HepG2 (cell line): Measurements from ENCODE around the gene MRPL38. TPM values are rescaled to one million over a fixed set of nuclear protein-coding genes. Genes with fewer than 3 reads are reported as not detected.

Source experiments
- BRF2 ChIP-seq: sonication (generic); formaldehyde crosslinking; IDR thresholded peaks from 2 replicates; pipeline ENCODE4 v1.8.1; 2022; ENCODE audit warnings: mild to moderate bottlenecking, missing genetic modification reagents
- CBX5 ChIP-seq: sonication (generic); formaldehyde crosslinking; IDR thresholded peaks from 2 replicates; pipeline ENCODE4 v1.4.0; 2020; ENCODE audit warnings: missing genetic modification reagents, borderline replicate concordance
- CENPBD1 ChIP-seq: sonication (generic); formaldehyde crosslinking; IDR thresholded peaks from 2 replicates; pipeline ENCODE4 v1.8.0; 2022; ENCODE audit warnings: missing genetic modification reagents, low read depth, mild to moderate bottlenecking, borderline replicate concordance
- DBP ChIP-seq: sonication (generic); formaldehyde crosslinking; IDR thresholded peaks from 2 replicates; pipeline ENCODE4 v1.4.0; 2020; ENCODE audit warnings: missing genetic modification reagents; ENCODE audit errors: not compliant biosample characterization
- ELF4 ChIP-seq: sonication (generic); formaldehyde crosslinking; IDR thresholded peaks from 2 replicates; pipeline ENCODE4 v1.5.0; 2020; ENCODE audit warnings: missing genetic modification reagents, mild to moderate bottlenecking, moderate library complexity, borderline replicate concordance
- FIP1L1 ChIP-seq: fragments of 200-400 bp; formaldehyde crosslinking; IDR thresholded peaks from 2 replicates; pipeline ENCODE4 v1.6.1; 2018; ENCODE audit warnings: low read depth, mild to moderate bottlenecking, low read length, moderate library complexity, borderline replicate concordance; ENCODE audit not compliant: insufficient read depth
- HNF4G ChIP-seq, 2 experiments: sonication (generic) in 1 of 2; formaldehyde crosslinking in 1 of 2; IDR thresholded peaks; 2 replicates each; pipeline versions ENCODE4 v1.4.0 to v1.6.1; 2011 to 2020; ENCODE audit warnings: borderline replicate concordance in 2 of 2, low read depth in 2 of 2, mild to moderate bottlenecking in 2 of 2, low read length in 1 of 2, missing genetic modification reagents in 1 of 2, moderate library complexity in 1 of 2
- HOXD1 ChIP-seq: sonication (generic); formaldehyde crosslinking; IDR thresholded peaks from 2 replicates; pipeline ENCODE4 v1.5.0; 2020; ENCODE audit warnings: missing genetic modification reagents
- KAT8 ChIP-seq: IDR thresholded peaks from 2 replicates; pipeline ENCODE4 v1.6.1; 2016; ENCODE audit warnings: missing genetic modification reagents, missing compliant biosample characterization
- NCOA1 ChIP-seq: sonication (generic); formaldehyde crosslinking; IDR thresholded peaks from 2 replicates; pipeline ENCODE4 v1.9.0; 2021; ENCODE audit warnings: missing genetic modification reagents
- NFIB ChIP-seq: sonication (generic); formaldehyde crosslinking; IDR thresholded peaks from 2 replicates; pipeline ENCODE4 v1.9.0; 2021; ENCODE audit warnings: missing genetic modification reagents, mild to moderate bottlenecking, borderline replicate concordance
- PHF5A ChIP-seq: IDR thresholded peaks from one replicate; pipeline ENCODE4 v1.6.1; 2018; ENCODE audit warnings: low read depth, missing genetic modification reagents; ENCODE audit not compliant: unreplicated experiment
- PREB ChIP-seq: sonication (generic); formaldehyde crosslinking; IDR thresholded peaks from 2 replicates; pipeline ENCODE4 v1.4.0; 2020; ENCODE audit warnings: missing genetic modification reagents
- PTBP1 ChIP-seq: fragments of 200-400 bp; formaldehyde crosslinking; IDR thresholded peaks from 2 replicates; pipeline ENCODE4 v1.6.1; 2018; ENCODE audit warnings: low read length, low read depth; ENCODE audit not compliant: poor library complexity, severe bottlenecking
- TAF1 ChIP-seq: sonication (generic); formaldehyde crosslinking; IDR thresholded peaks from 2 replicates; pipeline ENCODE4 v1.4.0; 2020; ENCODE audit warnings: missing genetic modification reagents
- THYN1 ChIP-seq: sonication (generic); formaldehyde crosslinking; IDR thresholded peaks from 2 replicates; pipeline ENCODE4 v1.8.1; 2023; ENCODE audit warnings: low read depth, mild to moderate bottlenecking, moderate library complexity, missing genetic modification reagents, borderline replicate concordance
- ZMAT5 ChIP-seq: sonication (generic); formaldehyde crosslinking; IDR thresholded peaks from 2 replicates; pipeline ENCODE4 v1.5.0; 2020; ENCODE audit warnings: mild to moderate bottlenecking, low read depth, missing genetic modification reagents, borderline replicate concordance
- ZNF224 ChIP-seq: sonication (generic); formaldehyde crosslinking; IDR thresholded peaks from 2 replicates; pipeline ENCODE4 v1.5.0; 2020; ENCODE audit warnings: mild to moderate bottlenecking, missing genetic modification reagents
- ZNF337 ChIP-seq: sonication (generic); formaldehyde crosslinking; IDR thresholded peaks from 2 replicates; pipeline ENCODE4 v1.5.1; 2020; ENCODE audit warnings: missing genetic modification reagents, low read depth, mild to moderate bottlenecking, borderline replicate concordance
- ZNF496 ChIP-seq: sonication (generic); formaldehyde crosslinking; IDR thresholded peaks from 2 replicates; pipeline ENCODE4 v1.8.1; 2023; ENCODE audit warnings: mild to moderate bottlenecking, moderate library complexity, missing genetic modification reagents; ENCODE audit not compliant: insufficient replicate concordance
- ZNF607 ChIP-seq: sonication (generic); formaldehyde crosslinking; IDR thresholded peaks from 2 replicates; pipeline ENCODE4 v1.5.1; 2020; ENCODE audit warnings: missing genetic modification reagents, mild to moderate bottlenecking, borderline replicate concordance
- ZNF709 ChIP-seq: sonication (generic); formaldehyde crosslinking; IDR thresholded peaks from 2 replicates; pipeline ENCODE4 v1.5.0; 2020; ENCODE audit warnings: mild to moderate bottlenecking, missing genetic modification reagents
- ZNF713 ChIP-seq: sonication (generic); formaldehyde crosslinking; IDR thresholded peaks from 2 replicates; pipeline ENCODE4 v1.4.0; 2020; ENCODE audit warnings: mild to moderate bottlenecking, missing genetic modification reagents
- polyA plus RNA-seq, 8 experiments: library from polyadenylated mRNA; depleted of rRNA in 3 of 8; stranded (reverse) in 7 of 8; unstranded in 1 of 8; fragments of >200 nt; fragmentation: Illumina TruSeq in 4 of 8; extraction: Trizol in 4 of 8; gene quantifications; 2 replicates each; pipeline versions ENCODE4 v1.2.1 to v1.2.3, GENCODE V29; 2011 to 2016; ENCODE audit warnings: low read depth in 4 of 8, missing spikeins in 1 of 8, mixed read lengths in 1 of 8; ENCODE audit not compliant: insufficient read depth in 1 of 8
- total RNA-seq, 5 experiments: library from RNA; depleted of rRNA; stranded (reverse); fragments of >200 nt; fragmentation: Illumina TruSeq; extraction: Trizol; gene quantifications; 2 replicates each; pipeline ENCODE4 v1.2.3, GENCODE V29; 2016; ENCODE audit warnings: low read depth in 1 of 5

Gene MRPL38
- total and polyA plus RNA-seq, 2 of the 13 experiments (the other 11 are each of a cell fraction or from before 2014, with no cell fraction given) = 83.7 to 125 TPM

GRCh38 chr17:75940727-75941441 lies 36.2 kb upstream of the MRPL38 start, which contains the start of gene FBF1 (continued):
- no peak for TF ChIP-seq PREB (CRISPR knock-in tag)
- TF ChIP-seq HNF4G (IDR thresholded peaks at IDR 0.05; ENCODE audit: borderline replicate concordance, low read depth, low read length) = no peak; the same call in 1 of the 2 replicates
- TF ChIP-seq HNF4G (CRISPR knock-in tag; IDR thresholded peaks at IDR 0.05; ENCODE audit: borderline replicate concordance, low read depth) = no peak; the same call in none of the 2 replicates
- TF ChIP-seq BRF2 (CRISPR knock-in tag) = peak; percentile 91; the same call in 1 of the 2 replicates
- TF ChIP-seq PTBP1 = no peak
- peak; percentile 81 for TF ChIP-seq HOXD1 (CRISPR knock-in tag)
- no peak for TF ChIP-seq THYN1 (CRISPR knock-in tag)
- TF ChIP-seq ZNF224 (CRISPR knock-in tag) = peak; percentile 58; the same call in 1 of the 2 replicates
- TF ChIP-seq CENPBD1 (CRISPR knock-in tag) = no peak
- peak; percentile 74; the same call in 1 of the 2 replicates for TF ChIP-seq CBX5 (CRISPR knock-in tag)
- TF ChIP-seq NCOA1 (CRISPR knock-in tag) = peak; percentile 98; the same call in 1 of the 2 replicates
- no peak for TF ChIP-seq DBP (CRISPR knock-in tag)
- TF ChIP-seq PHF5A (CRISPR knock-in tag) = peak; percentile 95
- peak; percentile 97; the same call in 1 of the 2 replicates for TF ChIP-seq ZNF709 (CRISPR knock-in tag)
- TF ChIP-seq ZNF337 (CRISPR knock-in tag) = 0 out of 2 replicates have a peak, but pooled peaks have one; percentile 11
- TF ChIP-seq ZNF713 = no peak; the same call in 1 of the 2 replicates
- TF ChIP-seq ELF4 (CRISPR knock-in tag) = no peak; the same call in 1 of the 2 replicates
- no peak for TF ChIP-seq NFIB (CRISPR knock-in tag)
- no peak for TF ChIP-seq ZNF496 (CRISPR knock-in tag)
- peak; percentile 90 for TF ChIP-seq KAT8 (CRISPR knock-in tag)
- peak; percentile 98 for TF ChIP-seq FIP1L1
- TF ChIP-seq ZMAT5 (CRISPR knock-in tag) = no peak
- peak; percentile 80 for TF ChIP-seq ZNF607
- TF ChIP-seq TAF1 (CRISPR knock-in tag) = peak; percentile 93
